IMR-90 (cell line): ENCODE data around the gene YJEFN3. TPM values are rescaled to one million over a fixed set of nuclear protein-coding genes. Genes with fewer than 3 reads are reported as not detected.

Experiments used
- ATAC-seq: fragments of 200-7000 bp; cut with Tn5 transposase; 2 replicates; pipeline ENCODE4 v1.9.1; 2020; ENCODE audit warnings: low read depth, mild to moderate bottlenecking, moderate library complexity
- BruUV-seq: library from RNA; stranded (reverse); fragments of 400-500 nt; replicated peaks from 2 replicates; lab custom pipeline; 2021; lab: Mats Ljungman, UMichigan
- CTCF ChIA-PET: fragments of 300-600 bp; formaldehyde crosslinking; extraction: SDS; loops from one replicate; lab custom pipeline; 2021; ENCODE audit warnings: antibody characterized with exemption; lab: Yijun Ruan, JAX
- POLR2A ChIA-PET: fragments of 300-600 bp; sonication (Branson Sonifier 250); formaldehyde crosslinking; loops from one replicate; lab custom pipeline; 2022; ENCODE audit warnings: antibody characterized with exemption; ENCODE audit not compliant: unreplicated experiment; lab: Charles Lee
- DNase-seq: peaks from one replicate; pipeline ENCODE4 v3.0.0; 2013
- H2AFZ ChIP-seq: replicated peaks from 2 replicates; pipeline ENCODE3; 2013; ENCODE audit warnings: low read length, mild to moderate bottlenecking; ENCODE audit not compliant: poor library complexity
- H2AK5ac ChIP-seq: 2 replicates; pipeline ENCODE4 v1.6.1; 2013; ENCODE audit warnings: low read depth, low read length, inconsistent platforms
- H2AK9ac ChIP-seq: replicated peaks from 2 replicates; pipeline ENCODE3; 2013; ENCODE audit warnings: mild to moderate bottlenecking, low read depth, low read length, moderate library complexity; ENCODE audit not compliant: poor library complexity
- H2BK120ac ChIP-seq: 2 replicates; pipeline ENCODE4 v1.6.1; 2013; ENCODE audit warnings: low read depth, low read length, inconsistent platforms
- H2BK15ac ChIP-seq: 3 replicates; pipeline ENCODE4 v1.6.1; 2013; ENCODE audit warnings: low read depth, low read length, inconsistent platforms
- H2BK20ac ChIP-seq: 2 replicates; pipeline ENCODE4 v1.6.1; 2013; ENCODE audit warnings: low read depth, mild to moderate bottlenecking, inconsistent platforms, low read length, moderate library complexity
- H2BK5ac ChIP-seq: 2 replicates; pipeline ENCODE4 v1.6.1; 2013; ENCODE audit warnings: mild to moderate bottlenecking, low read depth, low read length, inconsistent platforms; ENCODE audit not compliant: poor library complexity, severe bottlenecking
- H3K14ac ChIP-seq: replicated peaks from 2 replicates; pipeline ENCODE4 v1.6.1; 2013; ENCODE audit warnings: low read depth, low read length, inconsistent platforms
- H3K18ac ChIP-seq: 2 replicates; pipeline ENCODE4 v1.6.1; 2013; ENCODE audit warnings: low read depth, low read length, control low read depth
- H3K23ac ChIP-seq: 2 replicates; pipeline ENCODE4 v1.6.1; 2013; ENCODE audit warnings: low read depth, low read length, inconsistent platforms
- H3K27ac ChIP-seq: 2 replicates; pipeline ENCODE4 v1.5.1; 2013; ENCODE audit warnings: mild to moderate bottlenecking, control low read depth, low read length; ENCODE audit not compliant: insufficient read depth
- H3K27me3 ChIP-seq: 2 replicates; pipeline ENCODE4 v1.6.1; 2013; ENCODE audit warnings: low read length; ENCODE audit not compliant: control insufficient read depth, insufficient read depth
- H3K36me3 ChIP-seq: 2 replicates; pipeline ENCODE4 v1.6.1; 2013; ENCODE audit warnings: low read length, mixed read lengths; ENCODE audit not compliant: control insufficient read depth, insufficient read depth
- H3K4ac ChIP-seq: 2 replicates; pipeline ENCODE4 v1.6.1; 2013; ENCODE audit warnings: low read depth, low read length, inconsistent platforms
- H3K4me1 ChIP-seq: 2 replicates; pipeline ENCODE4 v1.6.1; 2013; ENCODE audit warnings: low read length, mixed read lengths; ENCODE audit not compliant: control insufficient read depth, insufficient read depth
- H3K4me2 ChIP-seq: 2 replicates; pipeline ENCODE4 v1.6.1; 2013; ENCODE audit warnings: low read depth, mild to moderate bottlenecking, control low read depth, low read length, moderate library complexity
- H3K4me3 ChIP-seq: 2 replicates; pipeline ENCODE4 v1.5.1; 2013; ENCODE audit warnings: low read depth, mild to moderate bottlenecking, control low read depth, low read length, moderate library complexity; ENCODE audit not compliant: insufficient read depth
- H3K56ac ChIP-seq: 2 replicates; pipeline ENCODE4 v1.6.1; 2013; ENCODE audit warnings: low read length, inconsistent platforms; ENCODE audit not compliant: insufficient read depth; ENCODE audit errors: extremely low read depth
- H3K79me1 ChIP-seq, 2 experiments: 2 replicates each; pipeline ENCODE4 v1.6.1; 2013; ENCODE audit warnings: low read length in 2 of 2, inconsistent platforms in 1 of 2, low read depth in 1 of 2
- H3K9ac ChIP-seq: 2 replicates; pipeline ENCODE4 v1.6.1; 2013; ENCODE audit warnings: low read depth, low read length, control low read depth
- H3K9me1 ChIP-seq: 2 replicates; pipeline ENCODE4 v1.6.1; 2013; ENCODE audit warnings: low read length, inconsistent platforms; ENCODE audit not compliant: insufficient read depth
- H3K9me3 ChIP-seq: 2 replicates; pipeline ENCODE4 v1.6.1; 2013; ENCODE audit warnings: low read length; ENCODE audit not compliant: control insufficient read depth, insufficient read depth
- H4K20me1 ChIP-seq: 2 replicates; pipeline ENCODE4 v1.6.1; 2013; ENCODE audit warnings: low read length, inconsistent platforms; ENCODE audit not compliant: insufficient read depth
- H4K5ac ChIP-seq: 2 replicates; pipeline ENCODE4 v1.6.1; 2013; ENCODE audit warnings: mild to moderate bottlenecking, low read depth, low read length, control low read depth
- H4K8ac ChIP-seq, 2 experiments: 2 replicates each; pipeline ENCODE4 v1.6.1; 2013; ENCODE audit warnings: low read depth in 2 of 2, low read length in 2 of 2, control low read depth in 1 of 2, inconsistent platforms in 1 of 2
- H4K91ac ChIP-seq: 2 replicates; pipeline ENCODE4 v1.6.1; 2013; ENCODE audit warnings: low read depth, low read length, inconsistent platforms; ENCODE audit not compliant: insufficient read depth
- CEBPB ChIP-seq: IDR thresholded peaks from 2 replicates; pipeline ENCODE4 v1.6.1; 2012; ENCODE audit warnings: low read depth, low read length, improper control_type of control experiment
- CHD1 ChIP-seq: IDR thresholded peaks from 2 replicates; pipeline ENCODE4 v1.6.1; 2012; ENCODE audit warnings: low read depth, low read length, improper control_type of control experiment
- CTCF ChIP-seq: conservative IDR thresholded peaks from 2 replicates; pipeline ENCODE4 v1.5.1; 2012; ENCODE audit warnings: mild to moderate bottlenecking, low read depth, low read length, improper control_type of control experiment
- MXI1 ChIP-seq: IDR thresholded peaks from 2 replicates; pipeline ENCODE4 v1.6.1; 2012; ENCODE audit warnings: low read depth, mild to moderate bottlenecking, low read length, moderate library complexity, borderline replicate concordance
- NFE2L2 ChIP-seq: fragments of 150-350 bp; IDR thresholded peaks from 2 replicates; pipeline ENCODE4 v1.6.1; 2016; ENCODE audit warnings: low read depth, mild to moderate bottlenecking, low read length
- RAD21 ChIP-seq: IDR thresholded peaks from 2 replicates; pipeline ENCODE4 v1.6.1; 2012; ENCODE audit warnings: low read length, improper control_type of control experiment
- SMC3 ChIP-seq: fragments of 150-350 bp; IDR thresholded peaks from 2 replicates; pipeline ENCODE4 v1.6.1; 2016; ENCODE audit warnings: low read depth, mild to moderate bottlenecking, antibody characterized with exemption, low read length, moderate library complexity
- WGBS, 2 experiments: methylation state at CpG; one replicate each; pipeline versions ENCODE4 v1.1.5 to v1.1.7; 2013; ENCODE audit warnings: missing lambda C conversion rate in 2 of 2; ENCODE audit not compliant: insufficient read length in 1 of 2; ENCODE audit errors: extremely low coverage in 2 of 2; 5-methylcytosine and 5-hydroxymethylcytosine counted together
- dilution Hi-C: fragments of 300-500 bp; cut with HindIII; formaldehyde crosslinking; loops from one replicate; pipeline ENCODE4 v1.14.3; 2018; ENCODE audit warnings: low sequenced_read_pairs; ENCODE audit not compliant: unreplicated experiment
- in situ Hi-C: fragments of 300-500 bp; cut with MboI; formaldehyde crosslinking; loops from 3 replicates; pipeline ENCODE4 v1.14.3; 2019; ENCODE audit warnings: low sequenced_read_pairs, inconsistent platforms, mixed read lengths
- intact Hi-C: fragments of 100-400 bp; cut with micrococcal nuclease; formaldehyde crosslinking; loops from 2 replicates; pipeline ENCODE4 v1.10.0; 2022
- polyA plus RNA-seq, 3 experiments: library from polyadenylated mRNA; depleted of rRNA; stranded (reverse); fragments of >200 nt; gene quantifications; 2 replicates each; pipeline ENCODE4 v1.2.3, GENCODE V29; 2012; ENCODE audit warnings: low replicate concordance in 1 of 3
- total RNA-seq: library from RNA; depleted of rRNA; stranded (reverse); fragments of >200 nt; gene quantifications from 2 replicates; pipeline ENCODE4 v1.2.3, GENCODE V29; 2012
- TF ChIP-seq, protein P1 (sequence below): fragments of 150-350 bp; IDR thresholded peaks from 2 replicates; pipeline ENCODE4 v1.6.1; 2016; ENCODE audit warnings: low read depth, mild to moderate bottlenecking, low read length, moderate library complexity, borderline replicate concordance
- TF ChIP-seq, protein P2 (sequence below): fragments of 150-350 bp; IDR thresholded peaks from 2 replicates; pipeline ENCODE4 v1.6.1; 2017; ENCODE audit warnings: mild to moderate bottlenecking, antibody characterized with exemption, low read length, low read depth

Gene YJEFN3
- total and polyA plus RNA-seq, 2 of the 4 experiments (the other 2 are of a cell fraction), result 0.72 to 4.0 TPM

DNA sequence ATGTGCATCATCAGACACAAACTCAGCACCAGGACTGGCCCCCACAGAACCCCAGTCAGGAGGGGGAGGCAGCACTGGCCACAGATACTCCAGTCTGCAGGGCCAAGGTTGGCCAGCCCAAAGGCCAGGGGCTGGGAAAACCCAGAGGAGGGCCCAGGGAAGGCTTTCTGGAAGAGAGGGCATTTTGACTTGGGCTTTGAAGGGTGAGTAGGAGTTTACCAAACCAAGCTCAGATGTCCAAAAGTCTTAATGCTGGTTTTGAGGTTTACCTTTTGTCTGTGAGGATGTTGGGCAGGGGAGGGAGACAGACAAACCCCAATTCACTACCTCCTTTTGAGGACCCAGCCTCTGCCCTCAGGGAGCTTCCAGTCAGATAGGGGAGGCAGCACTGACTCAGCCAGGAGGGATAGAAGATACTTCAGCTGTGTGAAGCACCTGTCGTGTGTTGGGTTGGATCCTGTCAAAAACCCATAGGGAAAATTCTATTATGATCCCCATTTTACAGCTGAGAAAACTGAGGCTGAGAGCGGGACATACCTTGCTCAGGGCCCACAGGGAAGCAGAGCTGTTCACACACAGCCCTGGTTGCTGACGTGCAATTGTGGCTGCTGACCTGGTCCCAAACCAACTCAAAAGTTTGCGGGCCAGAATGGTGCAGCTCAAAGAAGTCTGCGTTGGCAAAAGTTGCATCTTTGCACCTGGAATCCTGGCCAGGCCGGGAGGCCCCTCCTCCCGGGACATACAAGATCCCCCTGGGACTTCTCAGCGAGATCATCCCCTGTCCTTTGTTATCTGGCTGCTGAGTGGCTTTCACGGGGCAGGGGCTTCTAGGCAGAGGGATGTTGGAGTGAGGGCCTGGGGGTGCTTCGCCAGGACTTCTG is 22.5 kb downstream of the YJEFN3 start (continued):
- TF ChIP-seq NFE2L2, result no peak

GRCh38 chr19:19551853-19552192 is 23.1 kb downstream of the YJEFN3 start:
- Histone ChIP-seq H4K5ac (no peak overlapping the region), H2BK15ac (no peak overlapping the region), H2BK120ac (no peak overlapping the region), H3K4me1 (no peaks in the 10 kb centered on the region), H4K20me1 (no peaks in the 10 kb centered on the region; the same call in 1 of the 2 replicates), H3K18ac (no peak overlapping the region), H3K14ac (no peak overlapping the region), H2AK5ac (no peak overlapping the region), H3K36me3 (no peaks in the 10 kb centered on the region), H2BK20ac (no peak overlapping the region), H3K4me2 (no peak overlapping the region), H2BK5ac (no peak overlapping the region), H3K4ac (no peak overlapping the region; the same call in 1 of the 2 replicates), H4K91ac (no peak overlapping the region), H2AFZ (peak overlapping the region; percentile 4), H3K79me1 (no peaks in the 10 kb centered on the region), H3K9ac (no peak overlapping the region), H3K4me3 (no peak overlapping the region), H3K27me3 (peaks cover 12% of the 10 kb centered on the region; the same call in 1 of the 2 replicates), H3K9me1 (no peaks in the 10 kb centered on the region), H3K56ac (no peak overlapping the region), H3K9me3 (no peaks in the 10 kb centered on the region), H4K8ac (no peak overlapping the region), H2AK9ac (peak overlapping the region; percentile 63), H3K23ac (no peak overlapping the region), H3K27ac (no peak overlapping the region)
- ChIA-PET POLR2A (no interaction called here), CTCF (interaction anchor here (1.0 to 2.2 kb wide), 2 partner anchors 19 to 22 kb away, joined by 3 to 6 read pairs; no protein-coding TSS in a partner anchor)
- no TSS peak for BruUV-seq
- 70% methylated on average over 13 of the region's 14 CpGs; no CpG with 5 or more reads in 1 of the 2 experiments for WGBS, 2 experiments
- TF ChIP-seq NFE2L2, result no peak
- TF ChIP-seq SMC3, result no peak
- TF ChIP-seq, protein P1, sequence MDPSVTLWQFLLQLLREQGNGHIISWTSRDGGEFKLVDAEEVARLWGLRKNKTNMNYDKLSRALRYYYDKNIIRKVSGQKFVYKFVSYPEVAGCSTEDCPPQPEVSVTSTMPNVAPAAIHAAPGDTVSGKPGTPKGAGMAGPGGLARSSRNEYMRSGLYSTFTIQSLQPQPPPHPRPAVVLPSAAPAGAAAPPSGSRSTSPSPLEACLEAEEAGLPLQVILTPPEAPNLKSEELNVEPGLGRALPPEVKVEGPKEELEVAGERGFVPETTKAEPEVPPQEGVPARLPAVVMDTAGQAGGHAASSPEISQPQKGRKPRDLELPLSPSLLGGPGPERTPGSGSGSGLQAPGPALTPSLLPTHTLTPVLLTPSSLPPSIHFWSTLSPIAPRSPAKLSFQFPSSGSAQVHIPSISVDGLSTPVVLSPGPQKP, result no peak
- no peak for TF ChIP-seq RAD21
- no peak for TF ChIP-seq CTCF
- TF ChIP-seq, protein P2, sequence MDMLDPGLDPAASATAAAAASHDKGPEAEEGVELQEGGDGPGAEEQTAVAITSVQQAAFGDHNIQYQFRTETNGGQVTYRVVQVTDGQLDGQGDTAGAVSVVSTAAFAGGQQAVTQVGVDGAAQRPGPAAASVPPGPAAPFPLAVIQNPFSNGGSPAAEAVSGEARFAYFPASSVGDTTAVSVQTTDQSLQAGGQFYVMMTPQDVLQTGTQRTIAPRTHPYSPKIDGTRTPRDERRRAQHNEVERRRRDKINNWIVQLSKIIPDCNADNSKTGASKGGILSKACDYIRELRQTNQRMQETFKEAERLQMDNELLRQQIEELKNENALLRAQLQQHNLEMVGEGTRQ, result no peak
- TF ChIP-seq CHD1, result no peak
- no peak for TF ChIP-seq CEBPB
- no peak for TF ChIP-seq MXI1
- intact Hi-C loops (loop anchor here (5.0 kb wide), 1 partner anchor 90 kb away; the partner anchor contains the start of gene GMIP), dilution Hi-C loops (no loop called here), in situ Hi-C loops (no loop called here)
- DNase-seq (peak; percentile 15), ATAC-seq (no peak)
